ENCODE data around the gene ADD2. TPM values are rescaled to one million over a fixed set of nuclear protein-coding genes. Genes with fewer than 3 reads are reported as not detected.
"Not testable (repeated sequence)": the region's sequence is repeated elsewhere in the genome, so short reads cannot be mapped to it uniquely, and the experiment has no call there.

ADD2 gene
- total RNA-seq, 1 experiment from 2014 or later, result 4.4 TPM

- Histone ChIP-seq H3K4me3 (ENCODE audit: low read length) (no peak overlapping the region), H3K36me3 (ENCODE audit: low read depth, low read length) (no peaks in the 10 kb centered on the region), H3K4me1 (ENCODE audit: insufficient read depth, low read length) (no peaks in the 10 kb centered on the region), H3K9ac (ENCODE audit: low read length) (no peak overlapping the region), H4K20me1 (ENCODE audit: low read length) (no peaks in the 10 kb centered on the region), H3K4me2 (ENCODE audit: low read length) (no peak overlapping the region), H3K9me2 (replicated peaks; ENCODE audit: low read length) (no peaks in the 10 kb centered on the region), H3K9me3 (ENCODE audit: low read length) (no peaks in the 10 kb centered on the region), H3K27ac (ENCODE audit: low read length) (no peak overlapping the region), H3F3A (ENCODE audit: low read length, unreplicated experiment) (no peaks in the 10 kb centered on the region), H3K27me3 (ENCODE audit: low read length) (peaks cover 63% of the 10 kb centered on the region), H3K79me2 (ENCODE audit: low read length) (no peaks in the 10 kb centered on the region), H2AFZ (ENCODE audit: low read length) (no peak overlapping the region)
- POLR2A ChIA-PET (ENCODE audit: unreplicated experiment), result no interaction called here
- CTCF ChIA-PET, result no interaction called here
- TF ChIP-seq CTCF (conservative IDR thresholded peaks at IDR 0.05; ENCODE audit: low read depth, low read length) (no peak), EZH2 (IDR thresholded peaks at IDR 0.05; ENCODE audit: low read length, unreplicated experiment) (no peak), EZH2phosphoT487 (IDR thresholded peaks at IDR 0.05; ENCODE audit: borderline replicate concordance, low read length) (no peak)
- no TSS peak for BruUV-seq (replicated peaks)
- ATAC-seq, result no peak
- no peak for DNase-seq
- intact Hi-C loops (cut with micrococcal nuclease), result loop anchor here (1.0 to 10.0 kb wide), 3 partner anchors 130 to 289 kb away; no protein-coding TSS in a partner anchor
Observed at GRCh38 chr2:70655786-70656185, 112.2 kb downstream of the ADD2 start.

GRCh38 chr2:70655211-70655610, 112.8 kb downstream of the ADD2 start:
- H3K27me3 ChIP-seq (ENCODE audit: low read length), result peaks cover 63% of the 10 kb centered on the region
- H2AFZ ChIP-seq (ENCODE audit: low read length); H3K9me2 ChIP-seq (replicated peaks; ENCODE audit: low read length); H3F3A ChIP-seq (ENCODE audit: low read length, unreplicated experiment); CTCF ChIA-PET; POLR2A ChIA-PET (ENCODE audit: unreplicated experiment); H3K9ac ChIP-seq (ENCODE audit: low read length); BruUV-seq (replicated peaks); H3K36me3 ChIP-seq (ENCODE audit: low read depth, low read length); H3K4me3 ChIP-seq (ENCODE audit: low read length); H3K27ac ChIP-seq (ENCODE audit: low read length); H3K4me2 ChIP-seq (ENCODE audit: low read length); H3K79me2 ChIP-seq (ENCODE audit: low read length); H3K4me1 ChIP-seq (ENCODE audit: insufficient read depth, low read length); H3K9me3 ChIP-seq (ENCODE audit: low read length); H4K20me1 ChIP-seq (ENCODE audit: low read length): not testable (repeated sequence)
- ATAC-seq, result peak; percentile 80
- TF ChIP-seq CTCF (conservative IDR thresholded peaks at IDR 0.05; ENCODE audit: low read depth, low read length), result peak; percentile 71
- intact Hi-C loops (cut with micrococcal nuclease), result loop anchor here (1.0 to 10.0 kb wide), 3 partner anchors 130 to 290 kb away; no protein-coding TSS in a partner anchor
- DNase-seq, result peak; percentile 72

GRCh38 chr2:70651727-70652126, 116.3 kb downstream of the ADD2 start:
- intact Hi-C loops (cut with micrococcal nuclease), result loop anchor here (10.0 kb wide), 1 partner anchor 293 kb away; no protein-coding TSS in a partner anchor

More at GRCh38 chr2:70651727-70652126, 116.3 kb downstream of the ADD2 start:
- Histone ChIP-seq H3K79me2 (ENCODE audit: low read length) (no peaks in the 10 kb centered on the region), H2AFZ (ENCODE audit: low read length) (no peak overlapping the region), H3K9me2 (replicated peaks; ENCODE audit: low read length) (no peaks in the 10 kb centered on the region), H4K20me1 (ENCODE audit: low read length) (no peaks in the 10 kb centered on the region), H3K4me1 (ENCODE audit: insufficient read depth, low read length) (no peaks in the 10 kb centered on the region), H3K9ac (ENCODE audit: low read length) (no peak overlapping the region), H3K9me3 (ENCODE audit: low read length) (no peaks in the 10 kb centered on the region), H3K27ac (ENCODE audit: low read length) (no peak overlapping the region), H3K4me3 (ENCODE audit: low read length) (no peak overlapping the region), H3K4me2 (ENCODE audit: low read length) (no peak overlapping the region), H3K27me3 (ENCODE audit: low read length) (peaks cover 33% of the 10 kb centered on the region), H3K36me3 (ENCODE audit: low read depth, low read length) (no peaks in the 10 kb centered on the region), H3F3A (ENCODE audit: low read length, unreplicated experiment) (no peaks in the 10 kb centered on the region)
- POLR2A ChIA-PET (ENCODE audit: unreplicated experiment), result no interaction called here
- DNase-seq, result no peak
- TF ChIP-seq EZH2 (IDR thresholded peaks at IDR 0.05; ENCODE audit: low read length, unreplicated experiment), result no peak
- no peak for TF ChIP-seq CTCF (conservative IDR thresholded peaks at IDR 0.05; ENCODE audit: low read depth, low read length)
- no peak for TF ChIP-seq EZH2phosphoT487 (IDR thresholded peaks at IDR 0.05; ENCODE audit: borderline replicate concordance, low read length)
- CTCF ChIA-PET, result no interaction called here
- no TSS peak for BruUV-seq (replicated peaks)
- no peak for ATAC-seq

All from PC-3 (cell line).